SK-MEL-5 (cell line): Measurements from ENCODE around the gene PCBP3. TPM values are rescaled to one million over a fixed set of nuclear protein-coding genes. Genes with fewer than 3 reads are reported as not detected.
"Not testable (repeated sequence)": the region's sequence is repeated elsewhere in the genome, so short reads cannot be mapped to it uniquely, and the experiment has no call there.

Experiments used
- DNase-seq: peaks from one replicate; pipeline ENCODE4 v3.0.0-alpha.2; 2016; ENCODE audit warnings: low read depth, low spot score
- in situ Hi-C: cut with HindIII; loops from 2 replicates; pipeline ENCODE4 v1.10.0; 2016; ENCODE audit warnings: low sequenced_read_pairs, high pct_unique_total_duplicates, low pct_unique_long_range_greater_than_20kb
- total RNA-seq: library from RNA; depleted of rRNA; stranded (reverse); fragments of >200 nt; shearing (Covaris generic); gene quantifications from 2 replicates; pipeline ENCODE4 v1.2.3, GENCODE V29; 2014

Gene PCBP3
- total RNA-seq, 1 experiment from 2014 or later = not detected

GRCh38 chr21:45642122-45642813, 1.3 kb upstream of the PCBP3 start:
- in situ Hi-C loops = no loop called here
- DNase-seq = no peak

- DNase-seq = no peak
- in situ Hi-C loops = no loop called here
Measured at GRCh38 chr21:45644041-45644906, 749 bp downstream of the PCBP3 start.

GRCh38 chr21:45651921-45652320, 8.4 kb downstream of the PCBP3 start:
- DNase-seq = no peak
- in situ Hi-C loops = no loop called here

GRCh38 chr21:45655124-45655523, 11.6 kb downstream of the PCBP3 start:
- no peak for DNase-seq
- in situ Hi-C loops = no loop called here

- DNase-seq, in situ Hi-C loops: not testable (repeated sequence)
Measured at GRCh38 chr21:45656114-45656513, 12.6 kb downstream of the PCBP3 start.

- DNase-seq, in situ Hi-C loops: not testable (repeated sequence)
Measured at GRCh38 chr21:45661913-45662622, 18.5 kb downstream of the PCBP3 start.

DNA sequence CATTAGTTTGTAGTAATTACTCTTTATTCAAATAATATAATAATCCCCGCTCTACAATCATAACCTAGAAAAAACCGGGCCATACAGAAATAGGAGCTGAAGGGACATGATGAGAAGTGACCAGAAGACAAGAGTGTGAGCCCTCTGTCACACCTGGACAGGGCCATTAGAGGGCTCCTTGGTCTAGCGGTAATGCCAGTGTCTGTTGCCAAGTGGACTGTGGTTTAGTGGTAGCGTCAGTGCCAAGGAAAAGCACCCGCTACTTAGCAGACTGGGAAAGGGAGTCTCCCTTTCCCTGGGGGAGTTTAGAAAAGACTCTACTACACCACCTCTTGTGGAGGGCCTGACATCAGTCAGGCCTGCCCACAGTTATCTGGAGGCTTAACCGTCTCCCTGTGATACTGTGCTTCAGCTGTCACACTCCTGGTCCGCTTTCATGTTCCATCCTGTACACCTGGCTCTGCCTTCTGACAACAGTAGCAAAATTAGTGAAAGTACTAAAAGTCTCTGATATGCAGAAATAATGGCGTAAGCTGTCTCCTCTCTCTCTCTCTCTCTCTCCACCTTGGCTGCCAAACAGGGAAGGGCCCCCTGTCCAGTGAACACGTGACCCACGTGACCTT, 19.2 kb downstream of the PCBP3 start:
- in situ Hi-C loops, DNase-seq: not testable (repeated sequence)

GRCh38 chr21:45669382-45669781, 25.9 kb downstream of the PCBP3 start:
- DNase-seq = no peak
- in situ Hi-C loops = no loop called here

- in situ Hi-C loops = no loop called here
- no peak for DNase-seq
Measured at GRCh38 chr21:45670731-45671130, 27.2 kb downstream of the PCBP3 start.

- DNase-seq, in situ Hi-C loops: not testable (repeated sequence)
Measured at GRCh38 chr21:45678790-45679189, 35.3 kb downstream of the PCBP3 start.

GRCh38 chr21:45680215-45680614, 36.7 kb downstream of the PCBP3 start:
- in situ Hi-C loops = no loop called here
- no peak for DNase-seq

- in situ Hi-C loops = no loop called here
- peak; percentile 16 for DNase-seq
Measured at GRCh38 chr21:45695086-45695485, 51.6 kb downstream of the PCBP3 start.

DNA sequence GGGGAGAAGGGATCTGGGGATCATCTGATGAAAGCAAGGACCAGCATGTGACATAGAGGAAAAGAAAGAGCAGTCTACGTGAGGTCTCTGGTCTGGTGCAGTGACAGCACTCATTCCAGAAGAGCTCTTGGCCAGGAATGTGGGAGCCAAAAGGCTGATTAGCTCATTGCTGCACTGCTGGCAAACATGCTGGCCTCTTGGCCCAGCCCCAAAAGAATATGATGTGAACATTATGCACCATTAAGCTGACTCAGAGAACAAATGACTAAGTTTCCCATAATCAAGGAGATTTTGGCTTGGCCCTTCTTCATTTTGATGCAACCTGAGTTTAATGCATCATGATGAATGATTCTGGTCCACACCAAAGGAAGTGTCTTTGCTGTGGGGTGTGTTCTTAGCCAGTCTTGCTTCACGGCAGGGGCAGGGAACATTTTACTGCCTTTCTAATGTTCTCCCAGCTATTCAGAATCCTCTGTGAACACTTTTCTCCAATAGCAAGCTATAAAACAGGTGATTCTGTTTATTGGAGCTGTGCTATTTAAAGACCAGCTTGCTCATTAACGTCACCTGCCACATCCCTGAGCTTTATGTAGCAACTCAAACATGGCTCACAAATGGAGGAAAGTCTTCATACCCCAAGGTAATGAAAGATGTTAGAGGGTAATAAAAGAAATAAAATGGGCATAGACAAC, 55.1 kb downstream of the PCBP3 start:
- in situ Hi-C loops = no loop called here
- DNase-seq = no peak

DNA sequence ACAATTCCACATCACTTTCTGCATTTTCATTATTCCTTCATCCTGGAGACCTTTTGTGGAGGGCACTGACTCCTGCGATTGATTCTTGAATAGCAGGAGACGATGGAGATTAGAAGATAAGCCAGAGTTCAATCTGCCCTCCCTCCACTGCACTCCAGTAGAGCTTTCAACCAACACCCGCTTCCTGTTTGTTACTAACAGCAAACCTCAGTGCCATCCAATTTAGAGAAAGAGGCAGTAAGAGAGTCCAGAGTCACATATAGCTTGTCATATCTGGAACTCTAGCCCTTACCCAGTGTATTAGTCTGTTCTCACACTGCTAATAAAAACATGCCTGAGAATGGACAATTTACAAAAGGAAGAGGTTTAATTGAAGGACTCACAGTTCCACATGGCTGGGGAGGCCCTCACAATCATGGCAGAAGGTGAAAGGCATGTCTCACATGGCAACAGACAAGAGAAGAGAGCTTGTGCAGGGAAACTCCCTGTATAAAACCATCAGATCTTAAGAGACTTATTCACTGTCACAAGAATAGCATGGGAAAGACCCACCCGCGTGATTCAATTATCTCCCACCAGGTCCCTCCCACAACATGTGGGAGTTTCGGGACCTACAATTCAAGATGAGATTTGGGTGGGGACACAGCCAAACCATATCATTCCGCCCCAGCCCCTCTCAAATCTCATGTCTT, 55.9 kb downstream of the PCBP3 start:
- in situ Hi-C loops = no loop called here
- DNase-seq = no peak

GRCh38 chr21:45699966-45700365, 56.4 kb downstream of the PCBP3 start:
- DNase-seq = no peak
- in situ Hi-C loops = no loop called here

DNA sequence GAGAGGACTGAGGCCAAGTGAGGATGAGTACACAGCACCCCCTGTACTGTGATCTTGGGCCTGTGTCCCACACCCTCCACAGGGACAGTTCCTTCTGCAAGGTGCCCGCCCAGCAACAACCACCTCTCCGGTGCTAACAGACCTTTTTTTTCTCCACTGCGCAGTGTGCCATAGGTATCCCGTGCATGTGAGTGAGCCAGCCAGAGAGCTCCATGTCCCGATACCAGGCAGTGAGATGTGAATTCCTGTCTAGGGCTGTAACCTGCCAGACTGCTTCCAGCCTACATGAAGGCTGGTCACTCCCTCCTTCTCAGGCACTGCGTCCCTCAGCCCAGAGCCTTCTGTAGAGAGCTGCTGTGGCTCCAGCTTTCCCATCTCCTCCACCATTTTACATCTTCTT, 56.9 kb downstream of the PCBP3 start:
- in situ Hi-C loops = no loop called here
- no peak for DNase-seq
